HG03066 (cell line): Measurements from ENCODE around the gene VWDE.
"Not testable (repeated sequence)": the region's sequence is repeated elsewhere in the genome, so short reads cannot be mapped to it uniquely, and the experiment has no call there.

ENCODE experiments used
- ATAC-seq: cut with Tn5 transposase; IDR thresholded peaks from one replicate; pipeline ENCODE4 v1.9.1; 2021; ENCODE audit warnings: low read depth; ENCODE audit not compliant: unreplicated experiment

Gene VWDE

DNA sequence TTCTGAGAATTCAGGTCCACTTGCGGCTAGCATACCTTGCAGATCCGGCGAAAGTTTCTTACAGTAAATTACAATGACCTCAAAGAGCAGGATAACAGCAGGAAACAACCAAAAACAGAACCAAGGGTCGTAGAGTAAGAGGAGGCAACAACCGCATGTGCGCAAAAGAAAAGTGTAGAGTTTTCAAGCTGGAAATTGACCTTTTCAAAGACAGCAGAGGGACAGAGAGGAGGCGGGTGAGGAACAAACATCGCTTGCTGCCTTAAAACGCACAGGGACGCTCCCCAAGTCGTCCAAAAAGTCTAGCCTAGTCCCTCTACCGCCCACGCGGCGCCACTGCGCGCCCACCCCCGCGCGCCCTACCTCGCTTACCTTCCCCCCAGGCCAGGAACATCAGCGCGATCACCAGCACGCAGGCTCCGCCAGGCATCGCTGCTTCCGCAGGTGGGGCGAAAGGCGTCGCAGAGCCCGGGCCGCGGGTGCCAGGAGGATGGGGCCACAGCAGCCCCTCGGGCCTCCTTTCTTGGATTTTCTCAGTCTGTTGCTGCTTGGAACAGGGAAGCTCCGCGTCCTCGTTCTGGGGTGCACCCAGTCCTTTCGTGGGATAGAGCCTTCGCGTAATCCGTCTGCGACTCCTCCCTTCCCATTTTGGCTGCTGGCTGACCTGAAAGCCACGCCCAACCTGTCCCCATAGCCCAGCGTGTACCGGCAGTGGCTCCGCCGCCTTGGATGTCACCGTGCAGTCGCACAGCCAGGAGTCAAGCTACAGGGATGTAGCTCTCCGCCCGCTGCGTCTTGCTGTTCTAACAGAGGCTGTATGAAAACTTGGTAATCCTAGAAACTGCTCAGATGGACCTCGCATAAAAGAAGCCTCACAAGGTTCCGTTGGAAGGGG lies at the start of gene VWDE:
Gene VWDE, minus strand, starts transcription at position 579 of the 895 bp plus-strand sequence. Its CDS starts 149 bp downstream, at position 430.
- no peak for ATAC-seq

DNA sequence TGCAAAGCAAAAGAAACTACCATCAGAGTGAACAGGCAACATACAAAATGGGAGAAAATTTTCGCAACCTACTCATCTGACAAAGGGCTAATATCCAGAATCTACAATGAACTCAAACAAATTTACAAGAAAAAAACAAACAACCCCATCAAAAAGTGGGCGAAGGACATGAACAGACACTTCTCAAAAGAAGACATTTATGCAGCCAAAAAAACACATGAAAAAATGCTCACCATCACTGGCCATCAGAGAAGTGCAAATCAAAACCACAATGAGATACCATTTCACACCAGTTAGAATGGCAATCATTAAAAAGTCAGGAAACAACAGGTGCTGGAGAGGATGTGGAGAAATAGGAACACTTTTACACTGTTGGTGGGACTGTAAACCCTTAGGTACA lies 49.5 kb upstream of the VWDE start:
- not testable (repeated sequence) for ATAC-seq

DNA sequence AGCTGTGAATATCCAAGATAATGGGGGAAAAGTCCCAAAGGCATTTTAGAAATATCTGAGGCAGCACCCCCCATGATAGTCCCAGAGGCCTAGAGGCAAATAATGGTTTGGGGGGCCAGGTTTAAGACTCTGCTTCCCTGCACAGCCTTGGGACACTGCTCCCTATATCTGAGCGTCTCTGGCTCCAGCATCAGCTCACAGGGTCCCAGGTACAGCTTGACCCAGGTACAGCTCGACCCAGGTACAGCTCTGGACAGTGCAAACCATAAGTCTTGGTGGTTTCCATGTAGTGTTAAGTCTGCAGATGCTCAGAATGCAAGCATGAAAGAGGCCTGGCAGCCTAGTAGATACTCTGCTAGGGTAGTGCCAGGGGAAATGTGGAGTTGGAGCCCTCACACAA lies 47.0 kb upstream of the VWDE start:
- ATAC-seq, result no peak

DNA sequence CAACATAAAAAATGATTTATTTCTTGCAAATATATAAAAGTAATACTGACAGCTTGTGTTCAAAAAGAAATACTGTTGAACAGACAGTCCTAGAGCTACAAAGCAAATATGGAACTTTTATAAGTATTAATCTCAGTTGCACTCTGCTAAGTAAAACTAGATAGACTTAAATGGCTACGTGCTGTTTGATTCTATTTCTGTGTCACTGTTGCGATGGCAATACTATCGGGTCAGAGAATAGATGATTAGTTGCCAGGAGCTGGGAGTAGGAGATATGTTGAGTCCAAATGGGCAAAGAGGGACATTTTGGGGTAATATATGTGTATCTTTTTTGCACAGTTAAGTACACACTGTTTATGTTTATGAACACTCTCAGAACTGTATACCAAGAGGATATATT lies 41.1 kb upstream of the VWDE start:
- no peak for ATAC-seq

DNA sequence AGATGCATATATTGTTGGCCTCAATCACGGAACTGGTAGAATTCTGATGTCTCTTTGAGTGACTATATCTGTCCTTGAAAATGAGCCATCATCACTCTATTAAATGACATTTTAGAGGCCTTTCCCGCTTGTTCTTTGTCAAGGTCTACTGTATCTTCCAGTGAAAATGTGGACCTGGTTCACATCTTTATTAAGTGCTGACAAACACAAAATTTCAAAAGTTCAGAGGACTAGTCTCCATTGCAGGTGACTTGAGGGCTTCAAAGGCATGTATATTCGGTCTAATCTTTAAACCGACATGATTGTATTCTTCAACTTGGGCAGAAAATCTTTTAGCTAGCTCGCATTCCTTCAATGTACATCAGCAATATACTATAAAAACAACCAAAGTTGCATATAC lies 36.6 kb upstream of the VWDE start:
- ATAC-seq, result no peak

DNA sequence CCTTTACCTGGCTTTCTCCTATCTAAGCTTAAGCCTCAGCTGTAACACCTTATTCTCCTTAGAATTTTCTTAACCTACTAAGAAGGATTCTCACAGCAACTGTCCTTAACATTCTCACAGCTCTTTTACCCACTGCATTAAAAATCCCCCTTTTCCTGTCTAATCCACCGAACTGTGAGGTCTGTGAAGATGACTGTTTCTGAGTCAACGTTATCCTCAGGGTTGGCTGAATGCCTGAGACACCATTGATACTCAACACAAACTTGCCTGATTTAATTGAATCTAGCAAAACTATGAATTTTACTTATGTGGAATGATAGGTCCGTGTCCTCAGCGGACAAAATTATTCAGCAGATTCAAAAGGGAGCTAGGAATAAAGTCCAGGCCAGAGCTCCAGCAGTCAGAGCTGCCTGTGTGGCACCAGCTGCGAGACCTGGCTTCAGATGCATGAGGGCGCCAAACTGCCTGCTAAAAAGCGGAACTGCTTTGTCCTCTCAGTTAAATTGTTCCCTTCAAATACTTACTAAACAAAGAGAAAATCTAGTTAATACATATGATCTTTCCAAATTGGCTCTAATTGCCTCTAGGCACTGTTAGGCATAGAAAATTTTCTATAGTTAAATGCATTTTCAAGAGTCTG lies 33.4 kb upstream of the VWDE start:
- ATAC-seq, result no peak

DNA sequence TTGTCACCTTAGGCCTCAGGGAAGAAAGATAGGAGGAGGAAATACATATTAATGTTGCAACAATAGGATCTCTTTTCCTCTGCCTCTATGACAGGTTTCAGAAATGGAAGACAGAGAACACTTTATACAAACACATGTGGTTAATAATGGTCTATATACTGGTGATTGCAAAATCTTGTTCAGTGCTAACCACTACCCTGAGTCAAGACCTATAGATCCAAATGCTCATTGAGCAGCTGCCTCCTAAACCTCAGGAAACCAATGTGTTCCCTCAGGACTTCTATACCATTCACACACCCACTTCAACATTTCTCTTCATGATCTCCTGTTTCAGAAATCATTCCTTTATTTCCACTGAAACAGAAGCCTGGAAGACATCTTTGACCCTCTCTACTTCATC lies 32.5 kb upstream of the VWDE start:
- no peak for ATAC-seq

DNA sequence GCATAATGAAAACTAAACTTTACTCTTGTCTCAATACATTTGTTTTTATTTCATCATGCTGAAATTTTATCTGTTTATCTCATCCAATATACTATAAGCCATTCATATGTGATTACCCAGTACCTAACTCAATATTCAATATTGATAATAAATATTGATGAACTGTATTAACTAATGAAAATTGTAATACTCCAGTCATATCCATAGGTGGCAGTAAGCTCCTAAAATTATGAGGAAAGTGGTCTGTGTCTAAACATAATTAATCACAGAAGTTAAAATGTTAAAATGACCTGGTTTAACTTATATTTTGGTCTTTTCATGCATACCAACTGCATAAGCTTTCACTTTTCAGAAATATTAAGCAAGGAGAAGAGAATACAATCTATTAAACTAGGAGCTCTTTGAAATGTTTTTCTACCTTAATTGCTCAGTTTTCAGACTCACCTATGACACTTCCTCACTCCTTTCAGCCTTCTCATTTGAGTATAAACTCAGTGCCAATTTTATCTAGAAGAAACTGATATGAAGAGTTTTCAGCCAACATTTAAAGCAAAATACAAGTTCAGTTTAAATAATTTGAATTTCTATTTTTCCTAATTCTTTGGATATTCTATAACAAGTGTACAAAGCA lies 30.5 kb upstream of the VWDE start:
- ATAC-seq, result no peak

DNA sequence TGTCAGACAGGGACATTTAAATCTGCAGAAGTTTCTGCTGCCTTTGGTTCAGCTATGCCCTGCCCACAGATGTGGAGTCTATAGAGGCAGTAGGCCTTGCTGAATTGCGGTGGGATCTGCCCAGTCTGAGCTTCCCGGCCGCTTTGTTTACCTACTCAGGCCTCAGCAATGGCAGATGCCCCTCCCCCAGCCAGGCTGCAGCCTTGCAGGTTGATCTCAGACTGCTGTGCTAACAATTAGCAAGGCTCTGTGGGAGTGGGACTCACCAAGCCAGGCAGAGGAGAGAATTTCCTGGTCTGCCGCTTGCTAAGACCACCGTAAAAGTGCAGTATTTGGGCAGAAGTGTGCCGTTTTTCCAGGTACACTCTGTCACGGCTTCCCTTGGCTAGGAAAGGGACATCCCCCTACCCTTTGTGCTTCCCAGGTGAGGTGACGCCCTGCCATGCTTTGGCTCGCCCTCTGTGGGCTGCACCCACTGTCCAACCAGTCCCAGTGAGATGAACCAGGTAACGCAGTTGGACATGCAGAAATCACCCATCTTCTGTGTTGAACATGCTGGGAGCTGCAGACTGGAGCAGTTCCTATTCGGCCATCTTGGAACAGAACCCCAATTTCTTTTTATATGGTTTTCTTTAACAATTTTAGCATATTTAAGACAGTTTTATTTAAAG lies 28.4 kb upstream of the VWDE start:
- ATAC-seq, result no peak

DNA sequence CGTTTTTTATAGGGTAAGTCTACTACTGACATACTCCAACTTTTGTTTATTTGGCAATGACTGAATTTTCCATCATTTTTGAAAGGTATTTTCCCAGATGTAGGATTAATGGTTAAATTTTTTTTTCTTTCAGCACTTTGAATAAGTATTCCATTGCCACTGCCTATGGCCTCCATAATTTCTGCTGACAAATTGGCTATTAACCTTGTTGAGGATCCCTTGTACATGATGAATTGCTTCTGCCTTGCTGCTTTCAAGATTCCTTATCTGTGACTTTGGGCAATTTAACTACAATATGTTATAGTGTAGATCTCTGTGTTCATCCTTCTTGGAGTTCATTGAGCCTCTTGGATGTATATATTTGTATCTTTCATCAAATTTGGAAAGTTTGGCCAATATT lies 21.6 kb upstream of the VWDE start:
- ATAC-seq, result no peak

DNA sequence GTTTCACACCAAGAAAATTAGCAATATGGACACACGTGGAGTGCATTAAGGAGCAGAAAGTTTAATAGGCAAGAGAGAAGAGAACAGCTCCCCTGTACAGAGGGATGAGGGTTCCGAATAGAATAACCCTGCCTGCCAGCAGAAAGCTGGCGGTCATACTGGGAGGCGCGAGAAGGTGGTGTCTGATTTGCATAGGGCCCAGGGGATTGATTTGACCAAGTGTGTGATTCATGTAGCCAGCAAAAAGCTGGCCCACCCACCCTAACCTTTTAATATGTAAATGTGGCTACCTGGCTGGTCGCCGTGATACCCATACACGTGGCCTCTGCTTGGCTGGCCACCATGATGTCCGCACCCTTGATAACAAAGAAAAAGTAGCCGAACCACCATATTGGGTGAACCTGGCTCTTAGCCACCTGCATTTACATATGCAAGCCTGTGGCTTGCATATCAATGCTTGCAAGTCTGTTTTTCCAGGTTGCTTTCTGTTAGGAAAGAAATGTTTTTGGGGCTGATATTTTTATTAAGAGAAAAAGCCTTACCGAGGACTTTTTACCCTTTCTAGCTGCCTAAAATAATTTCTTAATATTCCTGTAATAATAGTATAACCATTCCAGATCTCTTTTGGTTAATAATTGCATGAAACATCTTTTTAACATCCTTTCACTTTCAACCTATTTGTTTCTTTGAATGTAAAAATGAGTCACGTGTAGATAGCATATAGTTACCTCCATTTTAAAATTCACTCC lies 20.5 kb upstream of the VWDE start:
- no peak for ATAC-seq

DNA sequence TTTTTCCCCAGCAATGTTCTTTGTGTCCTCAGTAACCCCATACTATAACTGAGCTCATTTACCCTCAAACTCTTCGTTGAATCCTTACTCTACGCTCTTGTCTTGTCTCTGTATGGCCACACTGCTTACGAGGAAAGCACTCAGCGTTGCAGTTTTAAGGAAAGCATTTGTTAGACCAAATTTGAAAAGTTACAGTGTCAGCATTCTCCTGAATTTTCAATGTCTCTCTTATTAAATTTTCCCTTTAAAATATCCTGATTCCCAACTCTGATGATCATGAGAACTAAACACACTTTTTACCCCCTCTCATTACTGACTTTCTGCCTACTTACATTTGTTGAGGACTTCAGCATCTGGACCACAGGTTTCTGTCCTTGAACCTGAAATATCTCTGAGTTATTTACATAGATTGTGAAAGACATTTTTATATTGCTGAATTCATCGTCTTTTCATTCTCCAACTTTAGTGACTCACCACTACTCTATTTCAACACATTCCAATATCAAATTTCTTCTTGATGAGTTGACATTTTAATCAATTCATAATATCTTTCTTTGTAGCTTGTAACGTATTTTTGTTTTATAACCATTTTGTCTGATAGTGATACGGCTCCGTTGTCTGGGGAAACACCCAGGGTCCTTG lies 19.8 kb upstream of the VWDE start:
- no peak for ATAC-seq

DNA sequence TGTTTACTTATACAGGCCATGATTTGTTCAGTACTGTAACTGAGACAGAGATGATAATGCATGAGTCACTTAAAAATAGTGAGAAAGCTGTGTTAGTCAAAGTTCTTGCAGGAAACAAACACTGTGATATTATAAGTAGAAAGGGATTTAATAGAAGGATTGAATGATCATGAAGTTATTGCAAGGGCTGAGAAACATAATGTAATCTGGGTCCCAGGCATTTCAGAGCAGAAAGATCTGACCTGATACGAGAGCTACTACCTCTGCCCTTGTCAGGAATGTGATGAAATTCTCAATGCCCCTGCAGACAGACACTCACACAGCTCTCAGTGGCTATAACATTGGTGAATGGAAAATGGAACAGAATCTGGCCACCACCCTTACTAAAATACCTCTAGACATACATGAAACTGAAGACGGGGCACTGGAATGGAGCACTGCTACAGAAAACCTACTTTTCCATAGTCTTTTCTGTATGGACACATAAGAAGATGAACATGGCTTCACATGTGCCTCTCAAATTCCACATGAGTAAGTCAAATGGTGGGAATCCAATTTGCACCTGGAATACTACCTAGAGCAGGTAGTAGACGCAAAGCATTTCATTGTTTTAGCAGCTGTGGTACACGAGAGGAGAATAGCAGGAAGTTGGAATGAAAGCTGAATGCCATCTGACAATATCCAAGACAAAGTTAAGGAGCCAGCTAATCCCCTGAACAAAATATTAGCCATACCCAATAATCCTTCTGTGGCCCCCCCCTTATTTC lies 19.1 kb upstream of the VWDE start:
- ATAC-seq, result no peak

DNA sequence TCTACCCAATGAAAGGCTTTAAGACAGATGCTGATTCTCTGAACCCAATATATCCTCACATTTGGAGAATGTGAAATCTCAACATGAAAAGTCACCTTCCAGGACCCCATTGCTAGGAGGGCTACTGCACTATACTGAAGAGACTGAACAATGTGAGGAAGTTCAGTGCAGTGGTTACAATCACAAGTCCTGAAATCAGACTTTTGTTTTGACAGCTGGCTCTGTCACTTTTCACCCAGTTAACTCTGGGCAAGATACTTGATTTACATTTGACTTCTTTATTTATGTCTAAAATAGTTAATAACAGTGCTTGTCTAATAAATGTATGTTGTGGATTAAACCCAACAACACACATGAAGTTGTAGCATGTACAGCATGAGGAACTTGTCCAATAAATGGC lies 14.8 kb upstream of the VWDE start:
- no peak for ATAC-seq

DNA sequence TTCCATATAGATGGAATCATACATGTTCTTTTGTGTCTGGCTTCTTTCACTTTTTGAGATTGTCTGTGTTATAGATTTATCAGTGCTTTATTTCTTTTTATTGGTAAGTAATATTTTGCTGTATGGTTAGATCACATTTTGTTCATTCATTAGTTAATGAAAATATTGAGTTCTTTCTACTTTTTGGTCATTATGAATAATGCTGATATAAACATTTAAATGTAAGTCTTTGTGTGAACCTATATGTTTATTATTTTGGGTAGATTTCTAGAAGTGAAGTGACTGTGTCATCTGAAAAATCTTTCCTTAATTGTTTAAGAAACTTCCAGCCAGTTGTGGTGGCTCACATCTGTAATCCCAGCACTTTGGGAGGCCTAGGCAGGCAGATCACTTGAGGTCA lies 11.4 kb upstream of the VWDE start:
- ATAC-seq, result no peak

DNA sequence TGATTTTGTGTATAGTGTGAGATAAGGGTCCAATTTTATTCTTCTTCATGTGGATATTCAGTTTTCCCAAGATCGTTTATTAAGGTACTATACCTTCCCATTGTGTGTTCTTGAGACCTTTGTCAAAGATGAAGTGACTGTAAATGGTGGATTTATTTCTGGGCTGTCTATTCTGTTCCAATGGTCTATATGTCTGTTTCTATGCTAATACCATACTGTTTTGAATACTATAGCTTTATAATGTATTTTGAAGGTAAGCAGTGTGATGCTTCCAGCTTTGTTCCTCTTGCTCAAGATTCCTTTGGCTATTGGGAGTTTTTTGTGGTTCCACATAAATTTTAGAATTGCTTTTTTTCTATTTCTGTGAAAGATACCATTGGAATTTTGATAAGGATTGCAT lies 8.7 kb upstream of the VWDE start:
- no peak for ATAC-seq

DNA sequence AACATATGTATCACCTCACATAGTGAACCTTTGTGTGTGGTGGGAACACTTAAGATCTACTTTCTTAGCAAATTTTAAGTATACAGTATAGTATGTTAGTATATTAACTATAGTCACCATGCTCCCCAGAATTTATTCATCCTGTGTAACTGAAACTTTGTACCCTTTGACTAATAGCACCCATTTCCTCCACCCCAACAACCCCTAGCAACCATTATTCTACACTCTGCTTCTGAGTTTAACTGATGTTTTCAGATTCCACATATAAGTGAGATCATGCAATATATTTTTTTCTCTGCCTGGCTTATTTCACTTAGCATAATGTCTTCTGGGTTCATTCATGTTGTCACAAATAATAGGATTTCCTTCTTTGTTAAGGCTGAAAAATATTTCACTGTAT lies 6.9 kb upstream of the VWDE start:
- no peak for ATAC-seq

DNA sequence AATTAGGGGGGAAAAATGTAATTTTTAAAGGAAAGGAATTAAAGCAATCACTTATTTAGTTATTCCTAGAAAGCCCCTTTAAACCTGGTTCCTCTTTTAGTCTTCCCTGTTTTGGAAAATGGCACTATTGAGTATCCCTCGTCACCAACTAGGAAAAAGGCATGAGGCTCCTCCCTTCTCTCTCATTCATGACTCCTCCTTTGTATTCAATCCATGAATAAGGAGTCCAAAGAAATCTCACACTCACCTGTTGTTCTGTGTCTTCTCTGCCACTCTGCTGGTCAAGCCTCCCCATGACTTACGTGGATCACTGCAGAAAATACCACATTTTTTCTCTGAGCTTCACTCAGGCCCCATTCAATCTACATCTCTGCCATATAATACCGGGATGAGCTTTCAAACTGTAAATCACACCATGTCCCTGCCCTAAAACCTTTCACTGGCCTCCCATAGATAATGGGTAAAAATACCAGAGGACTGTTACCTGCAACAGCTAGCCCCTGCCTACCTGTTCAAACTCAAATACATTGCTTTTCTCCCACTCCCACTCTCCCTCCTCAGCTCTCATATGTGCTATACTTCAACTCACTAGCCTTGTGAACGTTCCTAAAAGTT lies 5.5 kb upstream of the VWDE start:
- no peak for ATAC-seq

DNA sequence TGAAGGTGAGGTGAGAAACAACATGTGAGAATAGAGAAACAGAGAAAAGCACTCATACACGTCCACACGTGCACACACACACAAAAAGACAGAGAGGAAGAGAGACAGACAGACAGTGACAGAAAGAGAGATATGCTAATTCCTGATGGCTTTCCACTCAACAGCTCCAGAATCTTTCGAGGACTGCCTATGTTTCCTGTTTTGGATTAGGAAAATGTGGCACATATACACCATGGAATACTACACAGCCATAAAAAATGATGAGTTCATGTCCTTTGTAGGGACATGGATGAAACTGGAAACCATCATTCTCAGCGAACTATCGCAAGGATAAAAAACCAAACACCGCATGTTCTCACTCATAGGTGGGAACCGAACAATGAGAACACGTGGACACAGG lies 4.0 kb upstream of the VWDE start:
- not testable (repeated sequence) for ATAC-seq
